Measurements from ENCODE around the gene ENTPD8. TPM values are rescaled to one million over a fixed set of nuclear protein-coding genes. Genes with fewer than 3 reads are reported as not detected.
A peak's percentile ranks its signal among the peaks of the same experiment; 100 is the strongest.

ENTPD8 gene
- total RNA-seq, 3 donors from 2014 or later, result 36.7 to 127 (median 74.8) TPM

DNA sequence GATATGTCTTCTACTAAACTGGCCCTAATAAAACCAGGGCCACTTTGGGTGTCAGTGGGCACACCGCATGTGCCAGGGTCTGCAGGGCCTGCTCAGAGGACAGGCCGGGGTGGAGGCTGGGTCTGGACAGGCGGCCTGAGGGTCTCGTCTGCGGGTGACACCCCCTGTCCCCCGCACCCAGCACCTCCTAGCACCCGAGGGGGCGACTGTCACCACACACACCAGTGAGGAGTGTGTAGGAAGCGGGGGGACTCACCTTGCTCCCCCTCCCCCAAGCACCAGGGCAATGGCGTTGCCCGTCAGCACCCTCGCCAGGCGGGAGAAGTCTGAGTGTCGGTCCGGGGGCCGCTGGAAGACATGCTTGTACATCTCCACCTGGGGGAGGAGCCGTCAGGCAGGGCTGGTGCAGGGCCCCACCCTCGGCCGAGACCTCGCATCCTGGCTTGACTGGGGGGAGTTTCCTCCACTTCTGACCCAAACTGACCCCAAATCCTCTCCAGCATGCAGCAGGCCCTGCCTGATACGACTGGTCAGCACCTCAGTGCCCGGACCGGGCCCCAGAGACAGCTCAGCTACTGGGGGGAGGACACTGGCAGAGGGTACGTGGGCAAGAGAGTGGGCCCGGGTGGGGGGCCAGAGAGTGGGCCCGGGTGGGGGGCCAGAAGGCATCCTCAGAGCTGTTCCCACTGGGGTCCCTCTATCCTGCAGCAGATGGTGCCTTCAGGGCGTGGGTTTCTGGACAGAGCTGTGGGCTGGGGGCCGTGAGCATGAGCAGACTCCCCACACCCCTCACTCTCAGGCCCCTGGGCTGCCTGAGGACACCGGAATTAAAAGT lies 36.8 kb upstream of the ENTPD8 start:
- TF ChIP-seq, protein P1, sequence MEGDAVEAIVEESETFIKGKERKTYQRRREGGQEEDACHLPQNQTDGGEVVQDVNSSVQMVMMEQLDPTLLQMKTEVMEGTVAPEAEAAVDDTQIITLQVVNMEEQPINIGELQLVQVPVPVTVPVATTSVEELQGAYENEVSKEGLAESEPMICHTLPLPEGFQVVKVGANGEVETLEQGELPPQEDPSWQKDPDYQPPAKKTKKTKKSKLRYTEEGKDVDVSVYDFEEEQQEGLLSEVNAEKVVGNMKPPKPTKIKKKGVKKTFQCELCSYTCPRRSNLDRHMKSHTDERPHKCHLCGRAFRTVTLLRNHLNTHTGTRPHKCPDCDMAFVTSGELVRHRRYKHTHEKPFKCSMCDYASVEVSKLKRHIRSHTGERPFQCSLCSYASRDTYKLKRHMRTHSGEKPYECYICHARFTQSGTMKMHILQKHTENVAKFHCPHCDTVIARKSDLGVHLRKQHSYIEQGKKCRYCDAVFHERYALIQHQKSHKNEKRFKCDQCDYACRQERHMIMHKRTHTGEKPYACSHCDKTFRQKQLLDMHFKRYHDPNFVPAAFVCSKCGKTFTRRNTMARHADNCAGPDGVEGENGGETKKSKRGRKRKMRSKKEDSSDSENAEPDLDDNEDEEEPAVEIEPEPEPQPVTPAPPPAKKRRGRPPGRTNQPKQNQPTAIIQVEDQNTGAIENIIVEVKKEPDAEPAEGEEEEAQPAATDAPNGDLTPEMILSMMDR (IDR thresholded peaks at IDR 0.05), result no peak
- Histone ChIP-seq H3K9me3 (peaks cover 15% of the 10 kb centered on the region), H3K4me1 (ENCODE audit: low read depth) (no peaks in the 10 kb centered on the region), H3K4me3 (no peak overlapping the region), H3K36me3 (ENCODE audit: low read depth) (no peaks in the 10 kb centered on the region)
- intact Hi-C loops (cut with DNase I, micrococcal nuclease), result no loop called here
- DNase-seq (peak in 2 of 3 donors; percentile 9 to 43), ATAC-seq (no peak)

DNA sequence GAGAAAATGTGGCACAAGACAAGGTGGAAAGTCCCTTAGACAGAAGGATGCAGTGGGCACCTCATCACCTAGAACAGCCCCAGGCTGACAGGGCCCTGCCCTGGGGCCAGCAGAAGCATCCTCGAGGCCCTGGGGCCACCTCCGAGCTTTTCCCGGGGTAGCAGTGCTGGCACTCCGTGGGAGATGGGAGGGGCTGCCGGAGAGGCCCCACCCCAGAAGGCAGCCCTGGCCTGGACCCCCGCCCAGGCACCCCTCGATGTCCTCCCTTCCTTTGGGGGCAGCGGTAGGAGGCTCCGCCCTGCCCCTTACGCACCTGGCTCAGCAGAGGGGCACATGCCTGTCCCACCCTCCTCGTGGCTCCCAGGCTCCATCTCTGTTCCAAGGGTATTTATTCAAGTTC lies 35.7 kb upstream of the ENTPD8 start:
- Histone ChIP-seq H3K4me1 (ENCODE audit: low read depth) (no peaks in the 10 kb centered on the region), H3K4me3 (no peak overlapping the region), H3K36me3 (ENCODE audit: low read depth) (no peaks in the 10 kb centered on the region), H3K9me3 (peaks cover 15% of the 10 kb centered on the region)
- TF ChIP-seq, protein P1 (IDR thresholded peaks at IDR 0.05), result no peak
- peak in 2 of 3 donors; percentile 9 to 22 for DNase-seq
- no peak for ATAC-seq
- intact Hi-C loops (cut with DNase I, micrococcal nuclease), result no loop called here

DNA sequence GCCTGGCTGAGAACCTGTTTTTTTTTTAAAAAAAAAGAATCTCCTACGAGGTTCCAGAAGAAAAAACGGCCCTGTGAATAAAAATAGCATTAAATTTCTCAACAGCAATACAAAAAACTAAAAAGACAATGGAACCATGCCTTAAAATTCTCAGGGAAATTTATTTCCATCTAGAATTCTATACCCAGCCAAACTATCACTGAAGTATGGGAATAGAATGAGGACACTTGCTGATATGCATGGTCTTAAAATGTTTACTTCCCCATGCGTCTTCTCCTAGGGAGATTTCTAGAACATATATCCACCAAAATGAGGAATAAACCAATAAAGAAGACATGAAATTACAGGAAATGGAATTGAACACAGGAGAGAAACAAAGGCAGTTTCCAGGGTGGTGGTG lies 34.5 kb upstream of the ENTPD8 start:
- TF ChIP-seq, protein P1 (IDR thresholded peaks at IDR 0.05), result no peak
- no peak for ATAC-seq
- no peaks in the 10 kb centered on the region for H3K36me3 ChIP-seq (ENCODE audit: low read depth)

DNA sequence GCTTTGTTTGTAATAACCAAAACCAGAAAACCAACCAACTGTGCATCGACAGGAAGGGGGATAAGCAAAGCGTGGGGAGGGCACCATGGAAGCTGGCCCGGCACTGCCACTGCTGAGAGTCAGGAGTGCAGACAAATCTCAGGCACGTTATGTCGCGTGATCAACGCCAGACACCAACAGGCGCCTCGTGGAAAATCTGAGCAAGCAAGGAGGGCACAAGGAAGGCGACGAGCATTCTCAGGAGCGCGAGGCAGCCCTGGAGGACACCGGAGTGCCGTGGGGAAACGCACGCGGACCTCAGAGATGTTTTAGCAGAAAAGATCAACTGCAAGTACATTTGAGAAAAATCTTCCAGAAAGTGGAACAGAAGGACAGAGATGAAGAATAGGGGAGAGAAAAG lies 33.1 kb upstream of the ENTPD8 start:
- H3K4me3 ChIP-seq, result no peak overlapping the region
- intact Hi-C loops (cut with DNase I, micrococcal nuclease), result no loop called here
- TF ChIP-seq, protein P1 (IDR thresholded peaks at IDR 0.05), result no peak
- ATAC-seq (no peak), DNase-seq (peak in 2 of 3 donors; percentile 20 to 23)
- no peaks in the 10 kb centered on the region for H3K4me1 ChIP-seq (ENCODE audit: low read depth)
- no peaks in the 10 kb centered on the region for H3K36me3 ChIP-seq (ENCODE audit: low read depth)
- H3K9me3 ChIP-seq, result peaks cover 15% of the 10 kb centered on the region

More for the DNA sequence above, 34.5 kb upstream of the ENTPD8 start:
- Histone ChIP-seq H3K4me3 (no peak overlapping the region), H3K4me1 (ENCODE audit: low read depth) (no peaks in the 10 kb centered on the region), H3K9me3 (peaks cover 15% of the 10 kb centered on the region)
- no peak for DNase-seq
- intact Hi-C loops (cut with DNase I, micrococcal nuclease), result no loop called here

DNA sequence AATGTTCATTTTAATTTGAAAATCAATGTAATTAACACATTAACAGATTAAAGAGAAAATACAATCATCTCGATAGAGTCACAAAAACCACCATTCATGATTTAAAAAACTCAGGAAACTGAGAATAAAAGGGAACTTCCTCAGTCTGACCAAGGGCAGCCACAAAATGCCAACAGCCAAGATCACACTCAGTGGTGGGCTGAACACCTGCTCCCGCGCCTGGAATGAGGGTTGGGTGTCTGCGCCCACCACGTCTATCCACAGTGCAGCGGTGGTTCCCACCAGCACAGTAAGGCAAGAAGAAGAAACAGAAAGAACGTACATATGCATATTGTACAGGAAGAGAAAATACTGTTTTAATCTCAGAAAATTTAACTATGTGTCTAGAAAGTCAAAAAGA lies 29.6 kb upstream of the ENTPD8 start:
- peak in 1 of 3 donors; percentile 10 for DNase-seq
- TF ChIP-seq, protein P1 (IDR thresholded peaks at IDR 0.05), result no peak

More for the DNA sequence above, 29.6 kb upstream of the ENTPD8 start:
- Histone ChIP-seq H3K36me3 (ENCODE audit: low read depth) (no peaks in the 10 kb centered on the region), H3K4me1 (ENCODE audit: low read depth) (no peaks in the 10 kb centered on the region), H3K9me3 (peaks cover 11% of the 10 kb centered on the region), H3K4me3 (no peak overlapping the region)
- intact Hi-C loops (cut with DNase I, micrococcal nuclease), result no loop called here
- ATAC-seq, result no peak
